ENCODE data around the gene CDH4. TPM values are rescaled to one million over a fixed set of nuclear protein-coding genes. Genes with fewer than 3 reads are reported as not detected.

Gene CDH4
- polyA plus RNA-seq, 2 donors: 0.02 to 0.05 TPM

GRCh38 chr20:61937146-61937962, 685.3 kb downstream of the CDH4 start:
- Histone ChIP-seq H3K36me3 (ENCODE audit: control insufficient read depth in 2 of 2, insufficient read depth in 2 of 2, low read length in 1 of 2) (no peaks in the 10 kb centered on the region), H3K4me1 (ENCODE audit: control insufficient read depth in 2 of 2, insufficient read depth in 2 of 2, low read length in 1 of 2) (no peaks in the 10 kb centered on the region), H3K27ac (ENCODE audit: low read depth in 2 of 2, low read length in 1 of 2) (no peak overlapping the region), H3K27me3 (ENCODE audit: control insufficient read depth in 1 of 2, insufficient read depth in 2 of 2, low read length in 2 of 2) (no peaks in the 10 kb centered on the region), H3K9me3 (ENCODE audit: control insufficient read depth in 2 of 2, insufficient read depth in 1 of 2, low read depth in 1 of 2, low read length in 1 of 2) (no peaks in the 10 kb centered on the region), H3K4me3 (ENCODE audit: low read depth in 1 of 2, low read length in 2 of 2) (no peak overlapping the region)
- 71 to 76% methylated on average over 10 of the region's 10 CpGs for WGBS, 2 donors

GRCh38 chr20:61937963-61938838, 686.1 kb downstream of the CDH4 start:
- no peaks in the 10 kb centered on the region for H3K9me3 ChIP-seq (ENCODE audit: control insufficient read depth in 2 of 2, insufficient read depth in 1 of 2, low read depth in 1 of 2, low read length in 1 of 2)
- H3K4me3 ChIP-seq (ENCODE audit: low read depth in 1 of 2, low read length in 2 of 2): no peak overlapping the region
- WGBS, 2 donors: 70 to 75% methylated on average over 31 of the region's 31 CpGs
- H3K27ac ChIP-seq (ENCODE audit: low read depth in 2 of 2, low read length in 1 of 2): no peak overlapping the region
- no peaks in the 10 kb centered on the region for H3K27me3 ChIP-seq (ENCODE audit: control insufficient read depth in 1 of 2, insufficient read depth in 2 of 2, low read length in 2 of 2)
- H3K36me3 ChIP-seq (ENCODE audit: control insufficient read depth in 2 of 2, insufficient read depth in 2 of 2, low read length in 1 of 2): no peaks in the 10 kb centered on the region
- H3K4me1 ChIP-seq (ENCODE audit: control insufficient read depth in 2 of 2, insufficient read depth in 2 of 2, low read length in 1 of 2): no peaks in the 10 kb centered on the region

- Histone ChIP-seq H3K27me3 (ENCODE audit: control insufficient read depth in 1 of 2, insufficient read depth in 2 of 2, low read length in 2 of 2) (no peaks in the 10 kb centered on the region), H3K36me3 (ENCODE audit: control insufficient read depth in 2 of 2, insufficient read depth in 2 of 2, low read length in 1 of 2) (no peaks in the 10 kb centered on the region), H3K9me3 (ENCODE audit: control insufficient read depth in 2 of 2, insufficient read depth in 1 of 2, low read depth in 1 of 2, low read length in 1 of 2) (no peaks in the 10 kb centered on the region), H3K4me3 (ENCODE audit: low read depth in 1 of 2, low read length in 2 of 2) (no peak overlapping the region), H3K4me1 (ENCODE audit: control insufficient read depth in 2 of 2, insufficient read depth in 2 of 2, low read length in 1 of 2) (no peaks in the 10 kb centered on the region), H3K27ac (ENCODE audit: low read depth in 2 of 2, low read length in 1 of 2) (no peak overlapping the region)
- 72 to 75% methylated on average over 27 of the region's 27 CpGs for WGBS, 2 donors
Measured at GRCh38 chr20:61938839-61939690, 687.0 kb downstream of the CDH4 start.

- H3K27me3 ChIP-seq (ENCODE audit: control insufficient read depth in 1 of 2, insufficient read depth in 2 of 2, low read length in 2 of 2): no peaks in the 10 kb centered on the region
- H3K27ac ChIP-seq (ENCODE audit: low read depth in 2 of 2, low read length in 1 of 2): no peak overlapping the region
- no peak overlapping the region for H3K4me3 ChIP-seq (ENCODE audit: low read depth in 1 of 2, low read length in 2 of 2)
- WGBS, 2 donors: 76 to 83% methylated on average over 13 of the region's 13 CpGs
- H3K4me1 ChIP-seq (ENCODE audit: control insufficient read depth in 2 of 2, insufficient read depth in 2 of 2, low read length in 1 of 2): no peaks in the 10 kb centered on the region
- H3K9me3 ChIP-seq (ENCODE audit: control insufficient read depth in 2 of 2, insufficient read depth in 1 of 2, low read depth in 1 of 2, low read length in 1 of 2): no peaks in the 10 kb centered on the region
- no peaks in the 10 kb centered on the region for H3K36me3 ChIP-seq (ENCODE audit: control insufficient read depth in 2 of 2, insufficient read depth in 2 of 2, low read length in 1 of 2)
Measured at GRCh38 chr20:61939691-61940360, 687.8 kb downstream of the CDH4 start.

- 86% methylated on average over 17 of the region's 17 CpGs for WGBS, 2 donors
Measured at GRCh38 chr20:61940491-61940890, 688.4 kb downstream of the CDH4 start.

GRCh38 chr20:61940976-61941720, 689.1 kb downstream of the CDH4 start:
- no peaks in the 10 kb centered on the region for H3K27me3 ChIP-seq (ENCODE audit: control insufficient read depth in 1 of 2, insufficient read depth in 2 of 2, low read length in 2 of 2)

More at GRCh38 chr20:61940491-61940890, 688.4 kb downstream of the CDH4 start:
- Histone ChIP-seq H3K27ac (ENCODE audit: low read depth in 2 of 2, low read length in 1 of 2) (no peak overlapping the region), H3K36me3 (ENCODE audit: control insufficient read depth in 2 of 2, insufficient read depth in 2 of 2, low read length in 1 of 2) (no peaks in the 10 kb centered on the region), H3K4me1 (ENCODE audit: control insufficient read depth in 2 of 2, insufficient read depth in 2 of 2, low read length in 1 of 2) (no peaks in the 10 kb centered on the region), H3K27me3 (ENCODE audit: control insufficient read depth in 1 of 2, insufficient read depth in 2 of 2, low read length in 2 of 2) (no peaks in the 10 kb centered on the region), H3K4me3 (ENCODE audit: low read depth in 1 of 2, low read length in 2 of 2) (no peak overlapping the region), H3K9me3 (ENCODE audit: control insufficient read depth in 2 of 2, insufficient read depth in 1 of 2, low read depth in 1 of 2, low read length in 1 of 2) (no peaks in the 10 kb centered on the region)

GRCh38 chr20:61941721-61942405, 689.8 kb downstream of the CDH4 start:
- no peak overlapping the region for H3K4me3 ChIP-seq (ENCODE audit: low read depth in 1 of 2, low read length in 2 of 2)
- no peaks in the 10 kb centered on the region for H3K27me3 ChIP-seq (ENCODE audit: control insufficient read depth in 1 of 2, insufficient read depth in 2 of 2, low read length in 2 of 2)
- 91 to 92% methylated on average over 16 of the region's 16 CpGs for WGBS, 2 donors
- no peak overlapping the region for H3K27ac ChIP-seq (ENCODE audit: low read depth in 2 of 2, low read length in 1 of 2)
- H3K36me3 ChIP-seq (ENCODE audit: control insufficient read depth in 2 of 2, insufficient read depth in 2 of 2, low read length in 1 of 2): no peaks in the 10 kb centered on the region
- no peaks in the 10 kb centered on the region for H3K4me1 ChIP-seq (ENCODE audit: control insufficient read depth in 2 of 2, insufficient read depth in 2 of 2, low read length in 1 of 2)
- H3K9me3 ChIP-seq (ENCODE audit: control insufficient read depth in 2 of 2, insufficient read depth in 1 of 2, low read depth in 1 of 2, low read length in 1 of 2): no peaks in the 10 kb centered on the region

More at GRCh38 chr20:61940976-61941720, 689.1 kb downstream of the CDH4 start:
- H3K9me3 ChIP-seq (ENCODE audit: control insufficient read depth in 2 of 2, insufficient read depth in 1 of 2, low read depth in 1 of 2, low read length in 1 of 2): no peaks in the 10 kb centered on the region
- no peak overlapping the region for H3K27ac ChIP-seq (ENCODE audit: low read depth in 2 of 2, low read length in 1 of 2)
- 75 to 80% methylated on average over 16 of the region's 16 CpGs for WGBS, 2 donors
- H3K4me1 ChIP-seq (ENCODE audit: control insufficient read depth in 2 of 2, insufficient read depth in 2 of 2, low read length in 1 of 2): no peaks in the 10 kb centered on the region
- H3K4me3 ChIP-seq (ENCODE audit: low read depth in 1 of 2, low read length in 2 of 2): no peak overlapping the region
- H3K36me3 ChIP-seq (ENCODE audit: control insufficient read depth in 2 of 2, insufficient read depth in 2 of 2, low read length in 1 of 2): no peaks in the 10 kb centered on the region

- Histone ChIP-seq H3K27ac (ENCODE audit: low read depth in 2 of 2, low read length in 1 of 2) (no peak overlapping the region), H3K9me3 (ENCODE audit: control insufficient read depth in 2 of 2, insufficient read depth in 1 of 2, low read depth in 1 of 2, low read length in 1 of 2) (no peaks in the 10 kb centered on the region), H3K36me3 (ENCODE audit: control insufficient read depth in 2 of 2, insufficient read depth in 2 of 2, low read length in 1 of 2) (no peaks in the 10 kb centered on the region), H3K4me3 (ENCODE audit: low read depth in 1 of 2, low read length in 2 of 2) (no peak overlapping the region), H3K27me3 (ENCODE audit: control insufficient read depth in 1 of 2, insufficient read depth in 2 of 2, low read length in 2 of 2) (no peaks in the 10 kb centered on the region), H3K4me1 (ENCODE audit: control insufficient read depth in 2 of 2, insufficient read depth in 2 of 2, low read length in 1 of 2) (no peaks in the 10 kb centered on the region)
- WGBS, 2 donors: 78 to 87% methylated on average over 9 of the region's 9 CpGs
Measured at GRCh38 chr20:61942526-61942925, 690.5 kb downstream of the CDH4 start.
